Stimulated activated CD4-positive, alpha-beta T cell treated with anti-CD3 and anti-CD28 coated beads, Interleukin-4, amount 100 ng/mL, for 48 hours (primary cell): ENCODE measurements around the gene PHF21B.

Source experiments
- DNase-seq, 2 donors: peaks; one replicate each; pipeline ENCODE4 v3.0.0-alpha.2; 2020; ENCODE audit warnings: low read depth in 2 of 2

Gene PHF21B

GRCh38 chr22:44894321-44894720, 115.5 kb downstream of the PHF21B start:
- no peak for DNase-seq

- DNase-seq: no peak
Observed at GRCh38 chr22:44893731-44894080, 116.1 kb downstream of the PHF21B start.

DNA sequence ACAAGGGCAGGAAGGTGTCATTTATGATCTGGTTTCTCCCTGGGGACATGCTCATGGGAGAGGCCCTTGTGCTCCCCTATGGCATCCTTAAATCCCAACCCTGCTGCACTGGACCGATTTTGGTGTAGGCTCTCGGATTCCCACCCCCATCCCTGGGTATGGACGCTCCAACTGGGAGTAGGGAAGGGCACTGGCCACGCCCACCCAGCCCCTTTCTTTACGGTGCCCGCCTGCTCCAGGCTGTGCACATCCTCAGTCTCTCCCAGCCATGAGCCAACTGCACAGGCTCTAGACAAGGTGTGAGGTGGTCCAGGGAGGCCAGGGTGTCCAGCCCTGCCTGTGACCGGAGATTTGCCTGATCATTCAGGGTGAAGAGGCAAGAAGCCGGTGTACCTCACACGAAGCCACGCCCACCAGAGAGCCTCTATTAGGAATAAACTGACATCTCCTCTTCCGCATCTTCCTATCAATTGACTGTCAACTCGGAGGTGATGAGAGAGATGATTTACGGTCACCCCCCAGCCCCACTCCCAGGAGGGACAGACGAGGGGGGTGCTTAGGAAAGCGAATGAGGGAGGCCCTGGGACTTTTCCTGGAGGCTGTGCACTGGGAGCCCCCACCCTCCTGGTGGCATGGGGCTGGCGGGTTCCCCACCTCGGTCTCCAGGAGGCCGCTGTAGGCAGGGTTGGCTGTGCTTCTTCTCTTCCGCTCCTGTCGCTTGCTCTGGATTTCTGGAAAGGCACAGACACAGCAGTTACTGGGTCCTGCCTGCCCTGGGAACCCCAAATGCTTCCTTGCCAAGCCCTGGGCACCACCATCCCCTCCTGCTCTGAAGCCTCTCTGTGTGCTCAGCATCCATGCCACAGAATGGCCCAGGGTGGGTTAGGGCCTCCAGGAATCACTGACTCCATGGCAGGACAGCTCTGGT, 116.7 kb downstream of the PHF21B start:
- DNase-seq: no peak

GRCh38 chr22:44892243-44892642, 117.6 kb downstream of the PHF21B start:
- DNase-seq: no peak

- DNase-seq: no peak
Observed at GRCh38 chr22:44891791-44892190, 118.0 kb downstream of the PHF21B start.

DNA sequence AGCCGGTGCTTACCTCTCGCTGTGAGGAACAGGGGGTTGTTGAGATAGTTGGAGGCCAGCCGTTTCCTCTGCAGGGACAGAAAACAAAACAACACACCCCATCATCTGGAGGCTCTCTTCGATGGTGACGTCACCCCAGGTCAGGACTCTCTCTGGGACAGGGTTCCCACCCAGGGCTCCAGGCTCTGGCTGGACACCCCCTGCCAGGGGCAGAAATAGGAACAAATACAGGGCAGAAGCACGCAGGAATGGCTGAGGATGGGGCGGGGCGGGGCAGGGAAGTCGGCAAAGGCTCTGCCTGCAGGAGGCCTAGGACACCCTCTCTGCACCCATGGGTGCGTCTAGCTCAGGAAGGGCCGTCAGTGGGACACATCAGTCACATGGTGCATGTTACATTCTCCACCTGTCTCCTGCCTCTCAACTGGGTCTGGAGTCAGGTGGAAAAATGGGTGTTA, 118.5 kb downstream of the PHF21B start:
- DNase-seq: no peak

- DNase-seq: no peak
Observed at GRCh38 chr22:44890416-44891292, 119.2 kb downstream of the PHF21B start.

DNA sequence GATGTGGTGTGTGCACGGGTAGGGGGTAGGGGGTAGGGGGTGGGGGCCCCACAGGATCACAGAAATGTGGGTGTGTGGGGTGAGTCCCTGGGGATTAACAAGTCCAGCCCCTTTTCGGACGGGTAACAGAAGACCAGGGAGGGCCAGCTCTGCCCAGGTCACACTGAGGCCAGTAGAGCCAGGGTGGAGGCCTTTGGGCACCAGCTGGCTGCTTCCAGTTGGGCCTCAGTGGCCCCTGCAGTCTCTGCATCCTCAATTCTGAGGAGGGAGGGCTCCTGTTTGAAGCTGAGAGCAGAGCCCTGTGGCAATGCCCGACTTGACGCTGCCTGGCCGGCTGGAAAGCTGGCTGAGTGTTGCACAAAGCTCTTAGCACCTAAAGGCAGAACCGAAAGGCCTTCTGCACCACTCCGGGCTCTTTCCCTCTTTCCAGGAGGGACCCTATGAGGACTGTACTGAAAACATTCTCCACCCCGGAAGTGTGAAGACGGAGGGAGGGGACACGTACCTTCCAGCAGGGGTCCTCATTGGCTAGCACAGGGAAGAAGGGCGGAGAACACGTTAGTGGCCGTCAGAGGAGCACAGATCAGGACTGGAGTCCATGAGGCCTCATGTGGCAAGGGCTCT, 120.4 kb downstream of the PHF21B start:
- DNase-seq: no peak

DNA sequence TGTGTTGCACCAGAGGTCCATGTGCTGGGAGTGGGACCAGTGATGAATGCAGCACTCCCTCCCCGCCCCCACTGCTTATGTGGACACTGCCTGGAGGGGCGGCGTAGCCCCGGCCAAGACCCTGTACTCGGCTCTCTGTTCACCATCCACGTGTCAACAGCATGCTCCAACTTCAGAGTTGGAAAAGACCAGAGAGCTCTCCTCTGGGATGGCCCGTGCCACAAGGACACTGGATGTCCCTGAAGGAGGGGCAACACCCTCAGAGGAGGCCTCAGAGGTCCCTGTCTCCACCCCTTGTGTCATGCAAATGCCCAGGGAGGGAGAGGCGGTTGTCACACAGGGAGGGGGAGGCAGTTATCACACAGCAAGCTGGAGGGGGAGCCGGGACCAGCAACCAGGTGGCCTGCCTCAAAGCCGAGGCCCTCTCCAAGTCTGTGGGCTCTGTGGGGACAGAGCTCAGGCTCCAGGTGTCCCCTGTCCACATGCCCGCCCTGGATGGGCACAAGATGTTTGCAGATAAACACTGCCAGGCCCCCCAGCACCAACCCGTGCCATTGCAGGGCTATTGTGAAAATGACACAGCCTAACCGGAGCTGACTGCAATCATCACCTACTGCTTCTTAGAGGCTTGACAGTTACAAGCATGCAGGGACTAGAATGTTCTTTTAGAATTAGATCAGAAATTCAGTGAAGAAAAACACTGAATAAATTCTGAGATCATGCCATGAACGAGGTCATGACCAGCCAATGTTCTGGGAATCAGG, 121.1 kb downstream of the PHF21B start:
- DNase-seq: no peak

DNA sequence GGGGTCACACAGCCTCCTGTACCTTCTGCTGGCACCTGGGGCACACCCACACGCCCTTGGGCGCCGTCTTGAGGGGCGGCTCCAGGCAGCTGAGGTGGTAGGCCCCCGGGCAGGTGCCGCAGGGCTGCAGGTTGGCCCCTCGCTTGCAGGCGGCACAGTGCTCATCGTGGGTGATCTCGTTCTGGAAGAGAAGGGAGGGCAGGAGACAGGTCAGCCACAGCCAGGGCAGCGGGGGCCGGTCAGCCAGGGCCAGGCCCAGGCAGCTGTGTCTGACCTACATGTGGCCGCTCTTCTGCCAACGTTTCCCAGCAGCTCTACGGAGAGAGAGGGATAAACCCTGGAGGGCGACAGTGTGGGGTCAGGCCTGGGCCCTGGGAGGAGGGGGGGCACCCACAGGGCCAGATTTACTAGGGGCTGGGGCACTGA, 121.9 kb downstream of the PHF21B start:
- DNase-seq: no peak

GRCh38 chr22:44885806-44886360, 123.9 kb downstream of the PHF21B start:
- no peak for DNase-seq

DNA sequence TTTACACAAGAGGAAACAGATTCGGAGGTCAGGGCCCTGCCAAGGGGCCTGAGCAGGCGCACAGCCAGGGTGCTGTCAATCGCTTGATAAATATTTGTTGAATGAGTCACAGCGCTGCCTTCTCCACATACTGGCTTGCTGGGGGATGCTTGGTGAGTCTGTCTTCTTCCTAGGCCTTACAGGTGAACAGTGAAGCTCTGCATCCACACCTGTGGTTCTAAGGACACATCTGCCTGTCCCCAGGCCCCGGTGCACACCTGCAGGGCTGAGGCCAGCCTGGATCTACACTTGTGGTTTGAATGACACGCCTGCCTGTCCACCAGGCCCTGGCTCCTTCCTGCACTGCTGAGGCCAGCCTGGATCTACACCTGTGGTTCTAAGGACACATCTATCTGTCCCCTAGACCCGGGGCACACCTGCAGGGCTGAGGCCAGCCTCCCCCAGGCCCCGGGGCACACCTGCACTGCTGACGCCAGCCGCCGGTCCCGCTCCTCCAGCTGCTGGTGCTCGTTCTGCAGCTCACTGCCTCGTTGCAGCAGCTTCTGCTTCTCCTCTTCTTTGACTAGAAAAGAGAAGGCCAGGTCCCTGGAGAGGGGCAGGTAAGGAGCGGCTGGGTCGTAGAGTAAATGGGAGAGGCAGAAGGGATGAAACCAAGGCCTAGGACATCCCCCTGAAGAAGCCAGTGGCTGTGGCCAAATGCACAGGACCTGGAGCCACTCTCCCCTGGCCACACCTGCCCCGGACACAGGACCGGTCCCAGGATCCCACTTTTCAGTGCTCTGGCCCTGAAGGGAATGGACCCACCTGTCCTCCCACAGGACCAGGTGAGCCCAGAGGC, 124.6 kb downstream of the PHF21B start:
- DNase-seq: no peak

GRCh38 chr22:44884562-44884961, 125.2 kb downstream of the PHF21B start:
- DNase-seq: no peak

GRCh38 chr22:44883011-44883421, 126.8 kb downstream of the PHF21B start:
- DNase-seq: no peak

DNA sequence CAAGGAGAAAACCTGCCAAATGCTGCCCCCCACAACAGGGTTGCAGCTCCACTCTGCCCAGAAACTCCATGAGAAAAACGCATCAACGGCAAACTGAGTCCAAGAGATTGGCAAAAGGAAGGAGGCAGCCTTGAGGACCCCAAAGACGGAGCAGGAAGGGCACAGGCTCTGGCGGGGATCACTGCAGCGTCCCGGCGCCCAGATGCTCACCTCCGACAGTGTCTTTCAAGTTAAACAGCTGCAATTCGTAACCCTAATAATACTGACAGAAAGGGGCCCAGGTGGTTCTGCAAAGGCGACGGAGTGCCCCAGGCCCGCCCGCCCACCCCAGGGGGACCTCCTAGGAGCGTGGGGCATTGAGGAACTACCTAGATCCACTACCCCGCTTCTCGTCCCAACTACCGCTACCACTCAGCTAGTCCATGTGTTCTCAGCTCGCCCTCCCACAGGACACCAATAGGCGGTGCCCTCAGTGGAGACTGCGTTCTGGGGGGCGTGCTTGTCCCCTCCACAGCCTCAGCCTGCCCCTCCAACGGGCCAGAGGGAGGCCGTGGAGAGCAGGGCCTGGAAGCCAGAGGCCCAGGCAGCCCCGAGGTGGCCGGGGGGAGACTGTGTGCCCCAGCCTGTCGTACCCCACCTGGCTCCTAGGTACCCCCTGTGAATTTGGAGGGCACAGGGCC, 127.4 kb downstream of the PHF21B start:
- DNase-seq: no peak

GRCh38 chr22:44881624-44882023, 128.2 kb downstream of the PHF21B start:
- DNase-seq: no peak

GRCh38 chr22:44880610-44881290, 129.1 kb downstream of the PHF21B start:
- DNase-seq: no peak

DNA sequence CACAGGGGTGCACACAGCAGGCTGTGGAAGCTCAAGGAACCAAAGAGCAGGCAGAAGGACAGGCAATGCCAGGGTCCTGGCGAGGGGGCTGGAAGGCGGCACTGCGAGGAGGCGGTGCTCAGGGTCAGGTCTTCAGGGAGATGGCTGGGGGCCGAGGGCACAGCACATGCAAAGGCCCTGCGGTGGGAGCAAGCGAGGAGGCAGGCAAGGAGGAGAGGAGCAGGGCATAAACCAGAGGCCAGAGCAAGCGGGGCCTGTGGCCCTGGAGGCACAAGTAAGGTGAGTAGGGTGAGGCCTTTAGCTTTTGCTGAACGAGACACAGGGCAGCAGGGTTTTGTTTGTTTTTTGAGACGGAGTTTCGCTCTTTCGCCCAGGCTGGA, 130.5 kb downstream of the PHF21B start:
- no peak for DNase-seq
